HG03025 (cell line): ENCODE results near the gene CSRNP3.

Source experiments
- ATAC-seq: cut with Tn5 transposase; IDR thresholded peaks from one replicate; pipeline ENCODE4 v1.9.1; 2021; ENCODE audit warnings: mild to moderate bottlenecking, moderate library complexity; ENCODE audit not compliant: unreplicated experiment, low FRiP score

The CSRNP3 gene

GRCh38 chr2:165469417-165469816 lies at the start of gene CSRNP3:
Gene CSRNP3 (plus strand): TSS chr2:165469698. CDS start chr2:165595066, 125,368 bp downstream.
- no peak for ATAC-seq

GRCh38 chr2:165420231-165420630 lies 49.3 kb upstream of the CSRNP3 start:
- no peak for ATAC-seq

GRCh38 chr2:165423081-165423480 lies 46.4 kb upstream of the CSRNP3 start:
- no peak for ATAC-seq

GRCh38 chr2:165425556-165425955 lies 43.9 kb upstream of the CSRNP3 start:
- ATAC-seq: no peak

GRCh38 chr2:165427686-165428085 lies 41.8 kb upstream of the CSRNP3 start:
- ATAC-seq: no peak

GRCh38 chr2:165428926-165429325 lies 40.6 kb upstream of the CSRNP3 start:
- no peak for ATAC-seq

- ATAC-seq: no peak
Measured at GRCh38 chr2:165431014-165431413, 38.5 kb upstream of the CSRNP3 start.

- no peak for ATAC-seq
Measured at GRCh38 chr2:165432234-165432966, 37.1 kb upstream of the CSRNP3 start.

GRCh38 chr2:165434865-165435496 lies 34.5 kb upstream of the CSRNP3 start:
- ATAC-seq: no peak

GRCh38 chr2:165435611-165436010 lies 33.9 kb upstream of the CSRNP3 start:
- ATAC-seq: no peak

GRCh38 chr2:165436559-165436958 lies 32.9 kb upstream of the CSRNP3 start:
- no peak for ATAC-seq

GRCh38 chr2:165440367-165440766 lies 29.1 kb upstream of the CSRNP3 start:
- ATAC-seq: no peak

- ATAC-seq: no peak
Measured at GRCh38 chr2:165443511-165443910, 26.0 kb upstream of the CSRNP3 start.

- ATAC-seq: no peak
Measured at GRCh38 chr2:165448406-165448805, 21.1 kb upstream of the CSRNP3 start.

- ATAC-seq: no peak
Measured at GRCh38 chr2:165450156-165450555, 19.3 kb upstream of the CSRNP3 start.

GRCh38 chr2:165452327-165452726 lies 17.2 kb upstream of the CSRNP3 start:
- ATAC-seq: no peak

GRCh38 chr2:165453561-165454094 lies 15.9 kb upstream of the CSRNP3 start:
- ATAC-seq: no peak

GRCh38 chr2:165454905-165455304 lies 14.6 kb upstream of the CSRNP3 start:
- ATAC-seq: no peak

- ATAC-seq: no peak
Measured at GRCh38 chr2:165456027-165456426, 13.5 kb upstream of the CSRNP3 start.

GRCh38 chr2:165462443-165462842 lies 7.1 kb upstream of the CSRNP3 start:
- no peak for ATAC-seq

GRCh38 chr2:165466386-165466785 lies 3.1 kb upstream of the CSRNP3 start:
- no peak for ATAC-seq

- no peak for ATAC-seq
Measured at GRCh38 chr2:165467921-165468320, 1.6 kb upstream of the CSRNP3 start.
